GM12878 (cell line): Measurements from ENCODE around the gene RNFT2. TPM values are rescaled to one million over a fixed set of nuclear protein-coding genes. Genes with fewer than 3 reads are reported as not detected.

Experiments
- ATAC-seq: fragments of 200-7000 bp; cut with Tn5 transposase; 3 replicates; pipeline ENCODE4 v1.9.1; 2020; ENCODE audit warnings: mild to moderate bottlenecking, moderate library complexity
- BruUV-seq: library from RNA; stranded (reverse); fragments of 400-500 nt; replicated peaks from 2 replicates; lab custom pipeline; 2021; lab: Mats Ljungman, UMichigan
- CTCF ChIA-PET: fragments of 300-600 bp; sonication (Branson Sonifier 250); formaldehyde crosslinking; extraction: SDS; loops from one replicate; lab custom pipeline; 2021; ENCODE audit warnings: inconsistent platforms; lab: Yijun Ruan, JAX
- POLR2A ChIA-PET: fragments of 350-600 bp; formaldehyde crosslinking; extraction: SDS; loops from one replicate; lab custom pipeline; 2021; ENCODE audit warnings: inconsistent platforms; lab: Charles Lee
- RAD21 ChIA-PET: fragments of 300-600 bp; sonication (Branson Sonifier 250); formaldehyde crosslinking; loops from one replicate; lab custom pipeline; 2023; ENCODE audit warnings: antibody characterized with exemption; ENCODE audit not compliant: unreplicated experiment; lab: Charles Lee
- SMC1A ChIA-PET: fragments of 300-600 bp; sonication (Branson Sonifier 250); formaldehyde crosslinking; loops from one replicate; lab custom pipeline; 2023; ENCODE audit not compliant: unreplicated experiment, uncharacterized antibody; lab: Charles Lee
- DNase-seq: peaks from one replicate; pipeline ENCODE4 v3.0.0-alpha.2; 2011; ENCODE audit warnings: low read depth, low spot score
- FAIRE-seq: peaks from 3 replicates; lab custom pipeline; 2011; peaks lifted over from hg19 to GRCh38; lab: Jason Lieb, UNC
- H2AFZ ChIP-seq: 2 replicates; pipeline ENCODE4 v1.6.0; 2011; ENCODE audit warnings: low read depth, low read length, control low read depth; ENCODE audit not compliant: control insufficient read depth
- H3K27ac ChIP-seq: 2 replicates; pipeline ENCODE4 v1.5.1; 2011; ENCODE audit warnings: control low read depth; ENCODE audit not compliant: control insufficient read depth, insufficient read depth
- H3K27me3 ChIP-seq, 2 experiments: replicated peaks in 1 of 2; 2 replicates each; pipeline versions ENCODE4 v1.6.0 to v1.6.1; 2011; ENCODE audit warnings: low read length in 1 of 2; ENCODE audit not compliant: control insufficient read depth in 2 of 2, insufficient read depth in 2 of 2
- H3K36me3 ChIP-seq, 2 experiments: 2 replicates each; pipeline ENCODE4 v1.5.1; 2011; ENCODE audit warnings: low read length in 1 of 2; ENCODE audit not compliant: control insufficient read depth in 2 of 2, insufficient read depth in 2 of 2
- H3K4me1 ChIP-seq: 2 replicates; pipeline ENCODE4 v1.6.1; 2011; ENCODE audit warnings: mild to moderate bottlenecking, low read length, moderate library complexity, mixed read lengths; ENCODE audit not compliant: control insufficient read depth, insufficient read depth
- H3K4me2 ChIP-seq: 2 replicates; pipeline ENCODE4 v1.6.0; 2011; ENCODE audit warnings: control low read depth; ENCODE audit not compliant: control insufficient read depth, insufficient read depth
- H3K4me3 ChIP-seq: fragments of 200-600 bp; sonication (generic); 2 replicates; pipeline ENCODE4 v1.5.1; 2016
- H3K79me2 ChIP-seq: 2 replicates; pipeline ENCODE4 v1.6.0; 2011; ENCODE audit warnings: low read length; ENCODE audit not compliant: control insufficient read depth, insufficient read depth
- H3K9ac ChIP-seq: 2 replicates; pipeline ENCODE4 v1.8.0; 2011; ENCODE audit warnings: low read length, control low read depth, mixed read lengths; ENCODE audit not compliant: control insufficient read depth, insufficient read depth
- H3K9me3 ChIP-seq: replicated peaks from 3 replicates; pipeline ENCODE4 v1.5.1; 2011; ENCODE audit warnings: mild to moderate bottlenecking, low read length; ENCODE audit not compliant: control insufficient read depth, insufficient read depth
- H4K20me1 ChIP-seq: 2 replicates; pipeline ENCODE4 v1.6.0; 2011; ENCODE audit not compliant: control insufficient read depth, insufficient read depth
- CBX5 ChIP-seq: sonication (generic); IDR thresholded peaks from 2 replicates; pipeline ENCODE4 v1.6.1; 2016; ENCODE audit warnings: low read depth, moderate library complexity, mild to moderate bottlenecking, inconsistent platforms
- CHD1 ChIP-seq: IDR thresholded peaks from 2 replicates; pipeline ENCODE4 v1.6.1; 2012; ENCODE audit warnings: low read depth, low read length, improper control_type of control experiment
- DPF2 ChIP-seq: fragments of 450-650 bp; IDR thresholded peaks from 2 replicates; pipeline ENCODE4 v1.6.1; 2017; ENCODE audit warnings: mild to moderate bottlenecking
- EZH2 ChIP-seq: IDR thresholded peaks from 2 replicates; pipeline ENCODE4 v1.6.1; 2012; ENCODE audit warnings: low read depth, mild to moderate bottlenecking, control low read depth, inconsistent platforms, low read length, borderline replicate concordance; ENCODE audit not compliant: control insufficient read depth
- HDAC2 ChIP-seq: fragments of 200-600 bp; sonication (generic); IDR thresholded peaks from 2 replicates; pipeline ENCODE4 v1.6.1; 2017
- JUND ChIP-seq: IDR thresholded peaks from 2 replicates; pipeline ENCODE4 v1.6.1; 2012; ENCODE audit warnings: low read depth, mild to moderate bottlenecking, low read length, improper control_type of control experiment, moderate library complexity
- KAT2A ChIP-seq: conservative IDR thresholded peaks from 2 replicates; pipeline ENCODE4 v1.6.1; 2011; ENCODE audit warnings: low read depth, low read length; ENCODE audit not compliant: control insufficient read depth
- LARP7 ChIP-seq: fragments of 450-650 bp; IDR thresholded peaks from 2 replicates; pipeline ENCODE4 v1.6.1; 2017; ENCODE audit warnings: mild to moderate bottlenecking
- MTA2 ChIP-seq: fragments of 450-650 bp; IDR thresholded peaks from 2 replicates; pipeline ENCODE4 v1.6.1; 2016; ENCODE audit warnings: low read depth, mild to moderate bottlenecking, moderate library complexity
- MTA3 ChIP-seq: IDR thresholded peaks from 2 replicates; pipeline ENCODE4 v1.6.1; 2012; ENCODE audit warnings: low read length, inconsistent platforms, borderline replicate concordance
- NR2F1 ChIP-seq: fragments of 450-650 bp; conservative IDR thresholded peaks from 2 replicates; pipeline ENCODE4 v1.6.1; 2017; ENCODE audit warnings: mild to moderate bottlenecking
- RELA ChIP-seq: fragments of 450-650 bp; IDR thresholded peaks from 2 replicates; pipeline ENCODE4 v1.8.0; 2014; ENCODE audit warnings: borderline replicate concordance; ENCODE audit not compliant: partially characterized antibody
- SMAD5 ChIP-seq: IDR thresholded peaks from 2 replicates; pipeline ENCODE4 v1.6.1; 2016; ENCODE audit warnings: antibody characterized with exemption, low read depth
- SP1 ChIP-seq: IDR thresholded peaks from one replicate; pipeline ENCODE4 v1.6.1; 2011; ENCODE audit warnings: low read depth, low read length
- TARDBP ChIP-seq: IDR thresholded peaks from 2 replicates; pipeline ENCODE4 v1.6.1; 2016; ENCODE audit warnings: borderline replicate concordance
- TBL1XR1 ChIP-seq: IDR thresholded peaks from 2 replicates; pipeline ENCODE4 v1.6.1; 2012; ENCODE audit warnings: low read depth, low read length, improper control_type of control experiment
- ZBTB11 ChIP-seq: fragments of 450-650 bp; formaldehyde crosslinking; IDR thresholded peaks from 2 replicates; pipeline ENCODE4 v1.5.0; 2022; ENCODE audit warnings: mild to moderate bottlenecking, missing genetic modification characterization
- ZNF592 ChIP-seq: fragments of 450-650 bp; IDR thresholded peaks from 2 replicates; pipeline ENCODE4 v1.6.1; 2017; ENCODE audit warnings: mild to moderate bottlenecking, moderate library complexity
- WGBS: methylation state at CpG from one replicate; pipeline ENCODE4 v1.1.6; 2016; ENCODE audit warnings: low lambda C conversion rate; ENCODE audit not compliant: insufficient replicate concordance, insufficient coverage; ENCODE audit errors: missing lambda C conversion rate; 5-methylcytosine and 5-hydroxymethylcytosine counted together
- in situ Hi-C: fragments of 300-500 bp; cut with MboI; formaldehyde crosslinking; loops from 9 replicates; pipeline ENCODE4 v1.14.3; 2018; ENCODE audit warnings: mixed read lengths
- intact Hi-C: fragments of 100-400 bp; cut with micrococcal nuclease; formaldehyde crosslinking; loops from one replicate; pipeline ENCODE4 v1.14.2; 2022; ENCODE audit not compliant: unreplicated experiment
- polyA plus RNA-seq, 11 experiments: library from polyadenylated mRNA; depleted of rRNA in 4 of 11; unstranded in 6 of 11; stranded (reverse) in 5 of 11; fragments of >200 nt; fragmentation: Nextera tagmentation in 4 of 11; fragmentation: Illumina TruSeq in 1 of 11; extraction: Ambion mirVana in 4 of 11; extraction: Trizol in 1 of 11; gene quantifications; 1 replicate in 1 of 11; 2 replicates in 10 of 11; pipeline versions ENCODE4 v1.2.1 to v1.2.3, GENCODE V29; 2011 to 2016; ENCODE audit warnings: inconsistent platforms in 2 of 11, missing spikeins in 2 of 11, low read depth in 1 of 11
- total RNA-seq, 4 experiments: library from RNA; depleted of rRNA in 3 of 4; stranded (reverse); fragments of >200 nt in 3 of 4; fragmentation: Illumina TruSeq in 1 of 4; extraction: Trizol in 1 of 4; gene quantifications; 2 replicates each; pipeline versions ENCODE4 v1.2.1 to v1.2.3, GENCODE V29; 2013 to 2021

Gene RNFT2
- total and polyA plus RNA-seq, 10 of the 15 experiments (the other 5 are each of a cell fraction or from before 2014, with no cell fraction given) = 2.5 to 17.3 (median 9.7) TPM

GRCh38 chr12:116731801-116732200 lies 6.3 kb upstream of the RNFT2 start:
- WGBS = 100% methylated on average over 3 of the region's 3 CpGs
- intact Hi-C loops = loop anchor here (10.0 kb wide), 1 partner anchor 153 kb away; the partner anchor contains the start of gene HRK
- RAD21 ChIA-PET = no interaction called here

More at GRCh38 chr12:116731801-116732200, 6.3 kb upstream of the RNFT2 start:
- no peaks in the 10 kb centered on the region for H3K9me3 ChIP-seq
- DNase-seq = no peak
- no TSS peak for BruUV-seq
- no peak for TF ChIP-seq TARDBP
- TF ChIP-seq CBX5 = no peak
- no peak for TF ChIP-seq JUND
- no peak for TF ChIP-seq SP1
- no peak for TF ChIP-seq LARP7
- TF ChIP-seq DPF2 = no peak
- TF ChIP-seq RELA = no peak
- TF ChIP-seq TBL1XR1 = no peak
- no peak for TF ChIP-seq NR2F1
- no peak for TF ChIP-seq MTA3
- TF ChIP-seq SMAD5 = no peak
- TF ChIP-seq HDAC2 = no peak
- TF ChIP-seq ZNF592 = no peak
- TF ChIP-seq MTA2 = no peak
- no peak for TF ChIP-seq CHD1
- no peak for TF ChIP-seq ZBTB11 (CRISPR knock-in tag)
- TF ChIP-seq EZH2 = no peak
- no peak for TF ChIP-seq KAT2A
- H3K4me3 ChIP-seq = no peak overlapping the region
- H3K27me3 ChIP-seq = no peaks in the 10 kb centered on the region
- ChIA-PET POLR2A (no interaction called here), CTCF (no interaction called here), SMC1A (interaction anchor here (1.9 kb wide), 1 partner anchor 9 kb away, joined by 7 read pairs; no protein-coding TSS in a partner anchor)
- no peak overlapping the region for H3K4me2 ChIP-seq
- no peak overlapping the region for H2AFZ ChIP-seq
- in situ Hi-C loops = no loop called here
- no peaks in the 10 kb centered on the region; the same call in 1 of the 2 replicates for H3K4me1 ChIP-seq
- H3K27ac ChIP-seq = no peak overlapping the region
- H3K36me3 ChIP-seq = peaks cover 0 to 3% of the 10 kb centered on the region in 2 experiments; a peak in 2 of 4 replicates
- peaks cover 10% of the 10 kb centered on the region for H3K79me2 ChIP-seq
- H3K9ac ChIP-seq = no peak overlapping the region
- no peak for FAIRE-seq
- no peak for ATAC-seq
- no peaks in the 10 kb centered on the region; the same call in 1 of the 2 replicates for H4K20me1 ChIP-seq
